Measurements from ENCODE around the gene HYCC1.

- TF ChIP-seq ZNF248 (tag by site-specific recombination; IDR thresholded peaks at IDR 0.05) (no peak), CTCF (tag by site-specific recombination; IDR thresholded peaks at IDR 0.05) (0 out of 2 replicates have a peak, but pooled peaks have one; percentile 13), PBX3 (CRISPR knock-in tag; IDR thresholded peaks at IDR 0.05) (peak; percentile 69; the same call in 1 of the 2 replicates), ZNF830 (tag by site-specific recombination; IDR thresholded peaks at IDR 0.05; ENCODE audit: low read depth) (no peak), ZNF391 (tag by site-specific recombination; IDR thresholded peaks at IDR 0.05; ENCODE audit: borderline replicate concordance, low read depth) (0 out of 2 replicates have a peak, but pooled peaks have one; percentile 36), ZFP37 (tag by site-specific recombination; IDR thresholded peaks at IDR 0.05) (no peak)
Measured at GRCh38 chr7:23013715-23014649, at the start of gene HYCC1.

Data from HEK293 (cell line).